Thymus (tissue), 11 donors: ENCODE measurements around the gene DEDD2. TPM values are rescaled to one million over a fixed set of nuclear protein-coding genes. Genes with fewer than 3 reads are reported as not detected.

Experiments
- DNase-seq, 9 donors: peaks; one replicate each; pipeline ENCODE4 v3.0.0-alpha.2; 2013; ENCODE audit warnings: low spot score in 9 of 9, low read depth in 6 of 9, missing footprints in 1 of 9
- H3K27ac ChIP-seq, 2 donors: one replicate each; pipeline ENCODE4 v1.5.1; 2013; ENCODE audit warnings: control low read depth in 1 of 2, low read depth in 1 of 2, low read length in 1 of 2, mild to moderate bottlenecking in 1 of 2, moderate library complexity in 1 of 2
- H3K27me3 ChIP-seq, 2 donors: one replicate each; pipeline ENCODE4 v1.5.1; 2013; ENCODE audit warnings: low read length in 1 of 2; ENCODE audit not compliant: control insufficient read depth in 2 of 2, insufficient read depth in 1 of 2
- H3K36me3 ChIP-seq, 2 donors: one replicate each; pipeline ENCODE4 v1.5.1; 2013; ENCODE audit warnings: low read length in 1 of 2, mild to moderate bottlenecking in 1 of 2, moderate library complexity in 1 of 2; ENCODE audit not compliant: control insufficient read depth in 2 of 2, insufficient read depth in 2 of 2
- H3K4me1 ChIP-seq, 2 donors: one replicate each; pipeline ENCODE4 v1.5.1; 2013; ENCODE audit warnings: low read length in 2 of 2; ENCODE audit not compliant: control insufficient read depth in 2 of 2, insufficient read depth in 2 of 2
- H3K4me3 ChIP-seq, 2 donors: one replicate each; pipeline ENCODE4 v1.5.1; 2013; ENCODE audit warnings: low read length in 2 of 2, control low read depth in 1 of 2, mild to moderate bottlenecking in 1 of 2
- H3K9me3 ChIP-seq, 2 donors: one replicate each; pipeline ENCODE4 v1.5.1; 2013; ENCODE audit warnings: low read length in 1 of 2, mild to moderate bottlenecking in 1 of 2; ENCODE audit not compliant: control insufficient read depth in 2 of 2, insufficient read depth in 1 of 2
- WGBS: extraction: QIAGEN DNeasy Blood & Tissue Kit; methylation state at CpG from one replicate; pipeline ENCODE4 v1.1.7; 2013; 5-methylcytosine and 5-hydroxymethylcytosine counted together
- polyA plus RNA-seq: library from polyadenylated mRNA; stranded (reverse); fragments of 200-250 nt; gene quantifications from one replicate; pipeline ENCODE4 v1.2.3, GENCODE V29; 2013
- total RNA-seq: library from RNA; stranded (reverse); fragments of 120-200 nt; gene quantifications from one replicate; pipeline ENCODE4 v1.2.4, GENCODE V29; 2013
- donor health status: healthy.

The DEDD2 gene
- total and polyA plus RNA-seq, 2 donors, result 30.1 to 36.9 TPM

DNA sequence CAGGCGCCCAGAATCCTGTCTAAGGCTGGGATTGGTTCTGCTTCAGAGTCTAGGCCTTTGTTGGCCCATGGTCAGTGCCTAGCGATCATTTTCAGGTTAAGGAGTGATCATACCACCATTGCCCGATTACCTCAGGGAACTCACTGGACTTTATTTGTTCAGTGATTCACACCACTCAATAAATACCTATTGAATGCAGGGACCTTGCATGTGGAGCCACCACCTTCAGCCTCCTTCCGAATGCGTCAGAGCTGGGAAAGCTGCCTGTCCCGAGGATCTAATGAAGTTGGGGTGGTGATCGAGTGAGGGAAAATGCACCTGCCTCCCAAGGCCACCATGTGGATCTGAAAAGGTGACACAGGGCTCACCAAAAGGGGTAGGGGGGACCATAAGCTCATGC is 45.2 kb downstream of the DEDD2 start:
- no peak for DNase-seq
- Histone ChIP-seq H3K4me3 (no peak overlapping the region), H3K9me3 (peaks cover 0 to 4% of the 10 kb centered on the region in 2 donors), H3K36me3 (no peaks in the 10 kb centered on the region), H3K4me1 (peaks cover 9 to 13% of the 10 kb centered on the region in 2 donors), H3K27me3 (peaks cover 31 to 66% of the 10 kb centered on the region in 2 donors), H3K27ac (no peak overlapping the region)
- WGBS, result 97% methylated on average over 7 of the region's 7 CpGs

DNA sequence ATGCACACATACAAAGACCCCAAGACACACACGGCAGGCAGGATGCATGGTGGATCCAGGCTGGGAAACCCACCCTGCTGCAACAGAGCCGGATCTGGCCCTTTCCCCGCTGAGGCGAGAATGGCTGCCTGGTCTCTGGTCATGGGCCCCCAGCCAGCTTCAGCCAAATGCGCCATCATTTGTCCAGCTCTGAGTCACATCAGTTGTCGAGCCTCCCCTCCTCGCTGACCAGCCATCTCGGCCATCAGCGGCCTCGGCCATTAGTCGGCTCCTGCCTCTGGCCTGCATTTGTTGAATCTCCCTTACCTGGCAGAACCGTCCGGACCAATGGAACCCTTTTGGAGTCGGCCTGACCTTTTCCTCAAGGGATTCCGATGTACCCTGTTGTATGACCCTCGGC is 46.8 kb downstream of the DEDD2 start:
- peaks cover 17 to 58% of the 10 kb centered on the region in 2 donors for H3K27me3 ChIP-seq
- DNase-seq, result no peak
- WGBS, result 97% methylated on average over 16 of the region's 16 CpGs
- peaks cover under 1 to 2% of the 10 kb centered on the region in 2 donors for H3K4me1 ChIP-seq
- no peaks in the 10 kb centered on the region for H3K36me3 ChIP-seq
- H3K9me3 ChIP-seq, result peaks cover 0 to 3% of the 10 kb centered on the region in 2 donors
- H3K27ac ChIP-seq, result no peak overlapping the region
- H3K4me3 ChIP-seq, result no peak overlapping the region

DNA sequence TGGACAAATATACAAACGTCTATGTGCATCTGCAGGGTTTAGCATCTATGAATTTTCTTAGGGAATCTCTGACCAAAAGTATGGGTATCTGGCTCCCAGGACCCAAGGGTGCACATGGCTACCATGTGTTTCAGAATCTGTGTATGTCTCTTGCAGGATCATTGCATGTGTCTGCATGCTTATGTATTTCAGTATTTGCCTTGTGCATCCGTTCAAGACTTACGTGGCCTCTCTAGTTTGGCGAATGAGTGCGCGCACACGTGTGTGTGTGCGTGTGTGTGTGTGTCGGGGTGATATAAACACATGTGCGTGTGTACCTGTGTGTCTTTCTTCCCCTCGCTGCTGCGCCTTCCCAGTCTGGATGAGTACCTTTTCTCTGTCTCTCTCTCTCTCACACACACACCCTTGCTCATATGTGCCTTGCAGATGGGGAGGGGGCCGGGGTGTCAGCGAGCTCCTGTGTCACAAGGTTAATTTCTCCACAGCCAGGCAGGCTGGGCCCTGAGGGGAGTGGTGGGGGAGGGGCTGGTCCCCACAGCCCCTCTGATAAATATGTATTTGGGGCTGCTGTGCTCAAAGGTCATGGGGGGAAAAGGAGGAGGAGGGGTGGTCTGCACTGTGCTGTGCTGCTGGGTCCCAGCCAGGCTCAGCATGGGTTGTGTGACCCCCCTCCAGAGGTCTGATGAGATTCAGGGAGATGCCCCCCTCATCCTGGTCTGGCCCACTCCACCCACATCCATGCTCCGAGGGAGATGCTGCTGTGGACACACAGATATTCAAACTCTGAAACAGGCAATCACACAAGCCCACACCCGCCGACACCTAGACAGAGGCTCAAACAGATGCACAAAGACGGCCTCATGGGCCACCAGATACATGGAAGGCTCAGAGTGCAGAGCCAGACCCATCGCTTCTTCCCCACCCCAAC is 47.7 kb downstream of the DEDD2 start:
- Histone ChIP-seq H3K36me3 (no peaks in the 10 kb centered on the region), H3K27me3 (peaks cover 9 to 52% of the 10 kb centered on the region in 2 donors), H3K9me3 (no peaks in the 10 kb centered on the region), H3K27ac (no peak overlapping the region), H3K4me3 (no peak overlapping the region), H3K4me1 (no peaks in the 10 kb centered on the region)
- DNase-seq, result no peak
- 96% methylated on average over 19 of the region's 19 CpGs for WGBS

DNA sequence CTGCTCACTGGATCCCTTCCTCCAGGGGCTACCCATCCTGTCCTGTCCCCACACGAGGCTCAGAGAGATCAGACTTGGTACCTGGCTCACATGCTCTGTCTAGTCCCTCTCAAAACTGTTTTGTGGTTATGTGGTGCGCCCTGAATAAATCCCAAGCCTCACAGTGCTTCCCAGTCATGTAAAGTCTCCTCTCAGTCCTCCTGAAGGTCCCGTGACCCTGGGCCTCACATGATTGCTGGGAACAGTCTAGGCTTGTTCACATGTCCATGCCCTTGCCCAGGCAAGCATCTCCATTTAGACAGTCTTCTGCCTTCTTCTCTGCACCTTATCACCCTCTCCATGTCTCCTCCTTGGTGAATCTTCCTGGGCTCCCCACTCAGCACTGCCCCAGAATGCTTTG is 49.3 kb downstream of the DEDD2 start:
- no peaks in the 10 kb centered on the region for H3K36me3 ChIP-seq
- H3K4me3 ChIP-seq, result no peak overlapping the region
- peaks cover 0 to 39% of the 10 kb centered on the region in 2 donors for H3K27me3 ChIP-seq
- no peaks in the 10 kb centered on the region for H3K4me1 ChIP-seq
- H3K9me3 ChIP-seq, result no peaks in the 10 kb centered on the region
- 80% methylated on average over 3 of the region's 3 CpGs for WGBS
- no peak overlapping the region for H3K27ac ChIP-seq
- DNase-seq, result no peak

DNA sequence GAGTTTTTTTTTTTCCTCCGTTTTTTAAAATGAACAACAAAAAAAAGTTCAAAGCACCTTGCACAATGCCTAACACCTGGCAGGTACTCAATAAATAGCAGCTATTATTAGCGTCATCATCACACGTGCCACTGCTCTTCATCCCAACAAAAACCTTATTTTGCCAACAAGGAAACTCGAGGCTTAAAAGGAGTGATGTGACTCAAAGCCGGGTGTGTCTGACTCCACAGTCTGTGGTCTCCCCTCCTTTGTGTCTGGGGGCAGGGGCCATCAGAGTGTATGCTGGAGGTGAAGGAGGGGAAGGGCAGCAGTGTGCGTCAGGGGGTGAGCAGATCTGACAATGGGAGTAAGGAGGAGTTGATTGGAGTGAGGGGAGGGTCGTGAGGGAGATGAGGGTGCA is 51.2 kb downstream of the DEDD2 start:
- no peak for DNase-seq
- 93% methylated on average over 7 of the region's 7 CpGs for WGBS

DNA sequence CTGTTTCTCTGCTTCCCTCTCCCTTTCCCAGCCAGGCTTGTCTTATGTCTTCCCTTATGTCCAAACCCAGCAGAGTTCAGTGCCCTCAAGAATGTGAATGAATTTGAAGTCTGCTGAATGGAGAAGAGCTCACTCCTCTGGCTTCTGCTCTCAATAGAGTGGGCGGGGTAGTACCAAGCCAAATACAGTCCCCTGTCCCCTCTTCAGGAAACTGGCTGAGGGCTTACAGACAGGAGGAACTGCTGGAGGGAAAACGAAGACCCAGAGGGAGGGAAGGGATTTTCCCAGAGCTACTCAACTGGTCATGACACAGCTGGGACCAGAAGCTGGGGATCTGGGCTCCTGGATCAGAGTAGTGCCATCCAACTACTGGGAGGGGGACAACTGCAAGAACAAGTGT is 52.3 kb downstream of the DEDD2 start:
- no peak for DNase-seq
- 49% methylated on average over 2 of the region's 2 CpGs for WGBS
- Histone ChIP-seq H3K9me3 (no peaks in the 10 kb centered on the region), H3K4me1 (no peaks in the 10 kb centered on the region), H3K27me3 (peaks cover 0 to 48% of the 10 kb centered on the region in 2 donors), H3K36me3 (no peaks in the 10 kb centered on the region), H3K27ac (no peak overlapping the region), H3K4me3 (no peak overlapping the region)

More for the DNA sequence above, 51.2 kb downstream of the DEDD2 start:
- Histone ChIP-seq H3K4me1 (no peaks in the 10 kb centered on the region), H3K36me3 (no peaks in the 10 kb centered on the region), H3K27me3 (peaks cover 0 to 46% of the 10 kb centered on the region in 2 donors), H3K4me3 (no peak overlapping the region), H3K27ac (no peak overlapping the region), H3K9me3 (no peaks in the 10 kb centered on the region)

DNA sequence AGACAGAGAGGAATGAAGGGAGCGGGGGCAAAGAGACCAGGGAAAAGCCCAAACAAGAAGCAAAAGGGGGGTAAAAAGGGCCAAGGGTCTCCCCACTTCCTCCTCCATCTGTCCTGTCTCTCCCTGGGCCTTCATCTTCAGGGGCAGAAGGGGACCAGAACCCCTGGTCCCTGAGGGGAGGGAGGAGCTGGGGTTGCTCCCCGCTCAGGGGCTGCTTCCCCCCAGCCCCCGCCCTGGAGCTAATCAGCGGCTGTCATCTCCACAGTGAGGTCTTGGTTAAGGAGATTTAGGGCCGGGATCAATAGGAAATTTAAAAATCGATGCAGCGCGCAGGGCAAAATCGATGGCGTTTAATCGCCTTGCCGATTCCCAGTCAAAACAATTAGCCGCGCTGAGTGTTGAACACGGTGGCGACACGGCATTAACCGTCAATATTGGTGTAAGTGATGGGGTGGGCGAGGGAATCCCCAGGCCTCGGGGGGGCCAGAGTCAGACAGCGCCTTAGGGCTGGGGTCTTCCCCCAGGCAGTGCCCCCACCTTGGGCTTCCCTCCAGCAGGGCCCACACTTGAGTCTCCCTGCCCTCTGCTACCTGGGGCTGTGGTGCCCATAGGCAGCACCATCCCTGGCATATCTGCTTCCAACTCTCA is 55.7 kb downstream of the DEDD2 start:
- peaks cover 0 to 60% of the 10 kb centered on the region in 2 donors for H3K27me3 ChIP-seq
- no peaks in the 10 kb centered on the region for H3K9me3 ChIP-seq
- no peak overlapping the region for H3K4me3 ChIP-seq
- no peak overlapping the region for H3K27ac ChIP-seq
- no peaks in the 10 kb centered on the region for H3K36me3 ChIP-seq
- no peaks in the 10 kb centered on the region for H3K4me1 ChIP-seq
- 95% methylated on average over 21 of the region's 21 CpGs for WGBS
- DNase-seq, result no peak

DNA sequence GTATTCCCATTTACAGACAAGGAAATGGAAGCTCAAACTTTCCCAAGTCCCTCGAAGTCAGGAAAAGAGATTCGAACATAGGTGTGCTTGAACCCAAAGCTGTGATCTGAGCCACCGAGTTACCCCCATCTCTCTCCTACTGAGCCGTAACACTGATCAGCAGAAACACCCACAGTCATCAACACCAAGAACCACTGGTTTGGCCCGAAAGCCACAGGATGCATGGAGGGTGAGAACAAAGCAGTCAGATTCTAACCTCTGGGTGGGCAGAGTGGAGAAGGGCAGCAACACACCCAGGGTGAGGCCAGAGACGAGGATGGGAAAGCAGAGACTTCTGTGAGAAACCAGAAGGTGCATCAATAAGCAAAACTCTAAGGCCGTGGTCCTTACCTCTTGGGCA is 57.5 kb downstream of the DEDD2 start:
- Histone ChIP-seq H3K4me1 (peaks cover 7 to 12% of the 10 kb centered on the region in 2 donors), H3K9me3 (no peaks in the 10 kb centered on the region), H3K4me3 (no peak overlapping the region), H3K27ac (no peak overlapping the region), H3K27me3 (peaks cover 0 to 68% of the 10 kb centered on the region in 2 donors), H3K36me3 (no peaks in the 10 kb centered on the region)
- DNase-seq, result no peak
- WGBS, result 93% methylated on average over 7 of the region's 7 CpGs

DNA sequence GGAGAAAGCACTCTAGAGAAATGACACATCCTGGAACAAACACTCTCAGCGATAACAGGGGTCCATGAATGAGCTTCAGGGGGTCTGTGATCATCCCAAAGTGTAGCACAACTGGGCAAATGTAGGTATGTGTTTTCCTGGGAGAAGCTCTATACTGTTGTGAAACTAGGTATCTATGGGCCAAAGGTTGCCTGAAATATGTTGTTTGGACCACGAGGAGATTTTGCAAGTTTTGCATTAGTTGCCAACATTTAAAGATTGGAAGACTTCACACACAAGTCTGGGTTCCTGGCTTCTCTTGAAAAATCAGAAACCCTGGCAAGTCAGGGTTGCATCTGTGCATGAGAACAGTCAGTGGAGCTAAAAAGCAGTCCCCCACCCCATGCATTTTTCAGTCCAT is 58.6 kb downstream of the DEDD2 start:
- no peak overlapping the region for H3K27ac ChIP-seq
- no peaks in the 10 kb centered on the region for H3K36me3 ChIP-seq
- WGBS, result 91% methylated on average over 2 of the region's 2 CpGs
- DNase-seq, result no peak
- peaks cover 0 to 78% of the 10 kb centered on the region in 2 donors for H3K27me3 ChIP-seq
- H3K4me1 ChIP-seq, result peaks cover 13 to 18% of the 10 kb centered on the region in 2 donors
- H3K9me3 ChIP-seq, result no peaks in the 10 kb centered on the region
- no peak overlapping the region for H3K4me3 ChIP-seq
